ENCODE results near the gene AREL1.

- TF ChIP-seq CTCF (conservative IDR thresholded peaks at IDR 0.05) (no peak), ZFX (IDR thresholded peaks at IDR 0.05) (no peak)
Measured at GRCh38 chr14:74705613-74706500, 7.0 kb downstream of the AREL1 start.

Data from C4-2B (cell line).